ENCODE results near the gene CYBA. TPM values are rescaled to one million over a fixed set of nuclear protein-coding genes. Genes with fewer than 3 reads are reported as not detected.
"Not testable (repeated sequence)": the region's sequence is repeated elsewhere in the genome, so short reads cannot be mapped to it uniquely, and the experiment has no call there.

The CYBA gene
- polyA plus RNA-seq, 5 donors, result 47.8 to 149 (median 69.4) TPM

DNA sequence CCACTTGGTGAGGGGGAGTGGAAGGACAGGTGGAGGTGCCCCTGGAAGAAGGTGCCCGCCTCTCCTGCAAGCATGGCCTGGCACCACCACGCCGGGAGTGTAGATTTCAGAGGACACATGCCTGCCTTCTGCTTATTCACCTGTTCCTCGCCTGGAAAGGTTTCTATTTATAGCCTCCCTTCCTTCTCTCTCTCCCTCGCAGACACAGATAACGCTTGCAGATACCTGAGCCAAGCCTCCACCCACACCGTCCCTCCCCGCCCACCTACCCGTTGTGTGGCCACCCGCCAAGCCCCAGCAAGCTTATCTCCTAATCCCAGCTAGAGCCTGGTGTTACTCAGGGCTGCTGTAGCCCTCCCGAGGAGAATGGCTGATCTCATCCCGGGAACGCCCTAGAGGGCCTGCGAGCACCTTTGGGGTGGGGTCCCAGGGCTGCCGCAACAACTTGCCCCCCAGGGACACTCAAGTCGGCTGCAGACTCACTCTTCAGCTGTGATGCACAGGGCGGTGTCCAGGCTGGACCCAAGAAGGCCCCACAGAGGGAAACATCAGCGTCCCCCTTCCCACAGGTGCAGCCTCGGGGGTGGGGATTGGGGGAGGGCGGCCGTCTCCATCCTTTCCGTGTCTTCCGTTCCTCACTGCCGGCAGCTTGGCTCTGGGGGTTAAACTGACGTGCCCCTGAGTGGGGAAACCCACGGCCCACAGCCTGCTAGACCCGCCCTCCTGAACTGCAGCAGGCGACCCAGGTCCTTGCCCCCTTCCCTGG, 37.3 kb upstream of the CYBA start:
- DNase-seq, result no peak

- DNase-seq, result no peak
Observed at GRCh38 chr16:88687676-88688012, 36.8 kb upstream of the CYBA start.

DNA sequence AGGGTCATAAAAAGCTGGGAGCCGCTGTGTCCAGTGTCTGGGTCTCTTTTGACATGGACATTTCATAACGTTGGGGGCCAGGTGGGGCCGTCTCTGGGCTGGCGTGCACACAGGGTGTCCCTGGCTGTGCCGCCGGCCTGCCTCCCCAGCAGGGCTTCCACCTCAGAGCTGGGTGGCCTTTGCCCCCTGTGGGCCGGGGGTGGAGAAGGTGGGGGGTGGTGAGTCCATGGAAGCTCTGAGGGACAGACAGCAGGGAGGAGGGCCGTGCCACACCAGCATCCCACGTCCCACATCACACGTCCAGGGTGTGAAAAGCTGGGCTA, 36.4 kb upstream of the CYBA start:
- no peak for DNase-seq

GRCh38 chr16:88686439-88687253, 35.8 kb upstream of the CYBA start, which contains the start of gene SNAI3:
Gene SNAI3, minus strand, starts transcription at chr16:88686507. Its CDS starts 101 bp downstream, at chr16:88686406.
- DNase-seq, result peak in 1 of 2 donors; percentile 53

GRCh38 chr16:88686062-88686438, 35.2 kb upstream of the CYBA start:
- DNase-seq, result no peak

- DNase-seq, result no peak
Observed at GRCh38 chr16:88685156-88686061, 34.6 kb upstream of the CYBA start.

DNA sequence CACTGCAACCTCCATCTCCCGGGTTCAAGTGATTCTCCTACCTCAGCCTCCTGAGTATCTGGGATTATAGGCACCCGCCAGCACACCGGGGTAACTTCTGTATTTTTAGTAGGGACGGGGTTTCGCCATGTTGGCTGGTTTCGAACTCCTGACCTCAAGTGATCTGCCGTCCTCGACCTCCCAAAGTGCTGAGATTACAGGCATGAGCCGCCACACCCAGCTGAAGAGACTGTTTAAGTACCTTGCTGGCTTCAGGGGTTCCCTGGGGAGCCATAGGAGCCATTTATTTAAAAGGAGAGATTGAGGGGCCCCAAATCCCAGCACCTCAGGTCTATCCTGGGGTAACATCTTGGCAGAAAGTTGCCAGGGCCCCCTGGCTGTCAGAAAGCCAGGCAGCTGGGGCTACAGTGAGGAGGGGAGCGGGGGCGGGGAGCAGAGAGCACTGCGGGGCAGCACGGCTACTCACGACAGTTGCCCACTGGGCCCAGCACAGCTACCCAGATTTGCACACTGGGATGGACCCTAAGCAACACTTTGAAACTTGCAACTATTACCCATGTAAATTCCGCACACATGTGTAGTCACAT, 33.8 kb upstream of the CYBA start:
- no peak for DNase-seq

DNA sequence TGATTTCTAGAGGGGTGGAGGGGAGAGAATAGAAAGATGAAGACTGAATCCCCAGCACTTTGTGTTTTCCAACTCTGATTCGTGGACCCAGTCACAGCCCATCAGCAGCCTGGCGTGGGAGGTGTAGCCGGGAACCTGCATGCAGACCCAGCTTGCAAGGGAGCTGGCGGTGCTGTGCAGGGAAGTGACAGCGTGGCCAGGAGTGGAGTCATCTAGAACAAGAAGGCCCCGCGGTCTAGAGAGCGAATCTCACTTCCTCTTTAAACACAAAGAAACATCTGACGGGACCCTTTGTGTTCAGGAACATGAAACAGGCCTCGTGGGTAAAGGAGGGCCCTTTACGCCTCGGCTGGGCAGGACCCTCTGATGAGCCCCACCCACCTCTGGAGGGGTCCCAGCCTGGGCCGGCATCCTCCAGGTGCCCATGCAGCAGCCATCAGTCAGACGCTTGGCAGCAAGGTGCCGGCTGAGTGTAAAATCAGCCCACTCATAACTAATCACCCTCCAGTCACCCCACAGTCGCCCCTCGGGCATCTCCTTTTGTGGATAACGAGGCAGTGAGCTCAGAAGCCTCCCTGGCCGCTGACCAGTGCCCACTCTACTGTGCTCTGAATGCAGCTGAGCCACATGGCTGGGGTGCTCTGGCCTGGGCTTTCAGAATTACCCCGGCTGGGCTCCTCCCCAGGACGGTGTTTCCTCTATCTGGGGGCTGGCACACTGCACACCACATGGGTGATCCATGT, 31.0 kb upstream of the CYBA start:
- no peak for DNase-seq

GRCh38 chr16:88681084-88681680, 30.3 kb upstream of the CYBA start:
- no peak for DNase-seq

DNA sequence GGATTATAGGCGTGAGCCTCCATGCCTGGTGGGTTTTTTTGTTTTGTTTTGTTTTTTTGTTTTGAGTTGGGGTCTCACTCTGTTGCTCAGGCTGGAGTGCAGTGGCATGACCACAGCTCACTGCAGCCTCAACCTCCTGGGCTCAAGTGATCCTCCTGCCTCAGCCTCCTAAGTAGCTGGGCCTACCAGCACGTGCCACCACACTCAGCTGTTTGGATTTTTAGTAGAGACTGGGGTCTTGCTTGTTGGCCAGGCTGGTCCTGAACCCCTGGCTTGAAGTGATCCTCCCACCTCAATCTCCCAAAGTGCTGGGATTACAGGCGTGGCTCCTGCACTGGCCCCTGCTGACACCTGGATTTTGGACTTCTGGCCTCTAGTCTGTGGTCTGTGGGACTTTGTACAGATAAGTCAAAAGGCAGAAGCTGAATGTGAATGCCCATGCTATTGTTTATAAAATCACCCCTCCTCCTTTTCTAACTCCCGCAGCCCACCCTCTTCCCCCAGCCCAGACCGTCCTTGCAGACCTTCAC, 29.8 kb upstream of the CYBA start:
- no peak for DNase-seq

DNA sequence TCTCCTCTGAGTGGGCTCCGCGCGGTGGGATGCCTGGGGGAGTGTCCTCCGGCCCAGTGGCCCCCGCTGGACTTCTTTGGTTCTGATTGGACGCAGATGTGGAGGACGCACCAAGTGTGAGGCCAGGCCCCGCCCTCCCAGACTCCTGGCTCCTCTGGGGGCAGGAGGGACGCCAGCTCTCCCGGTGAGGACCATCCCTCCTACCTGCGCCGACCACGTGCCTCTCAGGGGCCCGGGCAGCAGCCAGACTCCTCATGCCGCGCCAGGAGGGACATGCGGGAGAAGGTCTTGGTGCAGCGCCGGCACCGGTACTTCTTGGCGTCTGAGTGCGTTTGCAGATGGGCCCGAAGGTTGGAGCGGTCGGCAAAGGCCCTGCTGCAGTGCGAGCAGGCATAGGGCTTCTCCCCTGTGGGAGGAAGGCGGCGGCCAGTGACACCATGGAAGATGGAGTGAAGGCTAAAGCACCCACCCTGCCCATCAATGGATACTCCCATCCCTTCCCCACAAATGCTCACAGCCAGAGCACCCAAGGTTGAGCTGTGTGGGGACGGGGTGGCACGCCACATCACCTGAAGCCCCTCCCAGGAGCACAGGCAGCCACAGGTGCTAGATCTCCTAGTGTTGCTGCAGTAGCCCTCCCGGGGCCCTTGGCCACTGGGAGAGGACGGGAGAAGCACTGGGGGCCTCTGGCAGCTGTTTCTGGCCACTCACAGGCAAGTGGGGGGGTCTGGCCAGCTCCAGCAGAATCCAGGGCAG, 27.5 kb upstream of the CYBA start:
- DNase-seq, result no peak

GRCh38 chr16:88677721-88678120, 26.9 kb upstream of the CYBA start:
- DNase-seq, result no peak

GRCh38 chr16:88676502-88677242, 25.8 kb upstream of the CYBA start:
- no peak for DNase-seq

GRCh38 chr16:88673716-88674379, 23.0 kb upstream of the CYBA start:
- DNase-seq, result no peak

- no peak for DNase-seq
Observed at GRCh38 chr16:88672776-88673175, 21.9 kb upstream of the CYBA start.

DNA sequence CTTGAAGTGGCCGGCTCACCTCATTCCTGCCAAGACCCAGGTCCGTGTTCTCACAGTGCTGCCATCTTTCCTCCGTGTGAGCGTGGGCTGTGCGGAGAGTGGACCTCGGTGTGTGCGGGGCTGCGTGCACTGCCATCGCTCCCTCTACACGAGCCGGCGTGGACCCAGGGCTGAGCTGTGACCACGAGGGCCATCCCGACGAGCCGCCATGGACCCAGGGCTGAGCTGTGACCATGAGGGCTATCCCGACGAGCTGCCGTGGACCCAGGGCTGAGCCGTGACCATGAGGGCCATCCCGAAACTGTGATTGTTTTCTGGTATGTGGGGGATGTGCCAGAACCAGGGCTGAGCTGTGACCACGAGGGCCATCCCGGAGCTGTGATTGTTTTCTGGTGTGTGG, 21.0 kb upstream of the CYBA start:
- DNase-seq, result no peak

GRCh38 chr16:88669980-88670379, 19.1 kb upstream of the CYBA start:
- no peak for DNase-seq

- DNase-seq, result not testable (repeated sequence)
Observed at GRCh38 chr16:88669493-88669892, 18.6 kb upstream of the CYBA start.
